NOMO-1 (cell line): Measurements from ENCODE around the gene GPD2.
"Not testable (repeated sequence)": the region's sequence is repeated elsewhere in the genome, so short reads cannot be mapped to it uniquely, and the experiment has no call there.

Experiments
- DNase-seq, 2 experiments: peaks; one replicate each; lab custom pipeline; 2025; ENCODE audit not compliant: unreplicated experiment in 2 of 2; lab: John Stamatoyannopoulos, UW

The GPD2 gene

GRCh38 chr2:156580501-156580900 is 144.3 kb downstream of the GPD2 start:
- DNase-seq, result no peak

GRCh38 chr2:156581280-156581679 is 145.1 kb downstream of the GPD2 start:
- DNase-seq, result peak in 1 of 2 experiments; percentile 11

- DNase-seq, result peak in 1 of 2 experiments; percentile 68
Observed at GRCh38 chr2:156585457-156585856, 149.3 kb downstream of the GPD2 start.

GRCh38 chr2:156586621-156587020 is 150.4 kb downstream of the GPD2 start:
- DNase-seq, result no peak

GRCh38 chr2:156589381-156590079 is 153.4 kb downstream of the GPD2 start:
- peak; percentile 20 to 49 for DNase-seq

GRCh38 chr2:156590085-156590739 is 154.0 kb downstream of the GPD2 start:
- DNase-seq, result no peak

GRCh38 chr2:156592809-156593593 is 156.8 kb downstream of the GPD2 start:
- DNase-seq, result no peak

- no peak for DNase-seq
Observed at GRCh38 chr2:156593594-156593921, 157.4 kb downstream of the GPD2 start.

GRCh38 chr2:156598563-156598962 is 162.4 kb downstream of the GPD2 start:
- DNase-seq, result no peak

GRCh38 chr2:156600196-156600595 is 164.0 kb downstream of the GPD2 start:
- no peak for DNase-seq

GRCh38 chr2:156601855-156602551 is 165.8 kb downstream of the GPD2 start:
- no peak for DNase-seq

- no peak for DNase-seq
Observed at GRCh38 chr2:156602552-156602933, 166.4 kb downstream of the GPD2 start.

GRCh38 chr2:156615836-156616322 is 179.7 kb downstream of the GPD2 start:
- DNase-seq, result no peak

- not testable (repeated sequence) for DNase-seq
Observed at GRCh38 chr2:156618071-156618470, 181.9 kb downstream of the GPD2 start.

GRCh38 chr2:156619021-156619539 is 182.9 kb downstream of the GPD2 start:
- no peak for DNase-seq

- DNase-seq, result no peak
Observed at GRCh38 chr2:156622491-156622890, 186.3 kb downstream of the GPD2 start.

- no peak for DNase-seq
Observed at GRCh38 chr2:156625360-156626170, 189.4 kb downstream of the GPD2 start.

- no peak for DNase-seq
Observed at GRCh38 chr2:156626931-156627330, 190.8 kb downstream of the GPD2 start.

GRCh38 chr2:156630579-156631337 is 194.6 kb downstream of the GPD2 start:
- DNase-seq, result no peak
